Parietal lobe (tissue), 2 donors: Measurements from ENCODE around the gene BMP2K. TPM values are rescaled to one million over a fixed set of nuclear protein-coding genes. Genes with fewer than 3 reads are reported as not detected.

Experiments used
- small RNA-seq: library from RNA; depleted of rRNA; stranded (forward); fragments of <200 nt; gene quantifications from one replicate; pipeline ENCODE3, GENCODE V24; 2014; ENCODE audit warnings: low replicate concordance
- total RNA-seq: library from RNA; depleted of rRNA; stranded (reverse); fragments of >200 nt; gene quantifications from one replicate; pipeline ENCODE4 v1.2.3, GENCODE V29; 2014

BMP2K gene
- total RNA-seq, result 81.1 TPM

DNA sequence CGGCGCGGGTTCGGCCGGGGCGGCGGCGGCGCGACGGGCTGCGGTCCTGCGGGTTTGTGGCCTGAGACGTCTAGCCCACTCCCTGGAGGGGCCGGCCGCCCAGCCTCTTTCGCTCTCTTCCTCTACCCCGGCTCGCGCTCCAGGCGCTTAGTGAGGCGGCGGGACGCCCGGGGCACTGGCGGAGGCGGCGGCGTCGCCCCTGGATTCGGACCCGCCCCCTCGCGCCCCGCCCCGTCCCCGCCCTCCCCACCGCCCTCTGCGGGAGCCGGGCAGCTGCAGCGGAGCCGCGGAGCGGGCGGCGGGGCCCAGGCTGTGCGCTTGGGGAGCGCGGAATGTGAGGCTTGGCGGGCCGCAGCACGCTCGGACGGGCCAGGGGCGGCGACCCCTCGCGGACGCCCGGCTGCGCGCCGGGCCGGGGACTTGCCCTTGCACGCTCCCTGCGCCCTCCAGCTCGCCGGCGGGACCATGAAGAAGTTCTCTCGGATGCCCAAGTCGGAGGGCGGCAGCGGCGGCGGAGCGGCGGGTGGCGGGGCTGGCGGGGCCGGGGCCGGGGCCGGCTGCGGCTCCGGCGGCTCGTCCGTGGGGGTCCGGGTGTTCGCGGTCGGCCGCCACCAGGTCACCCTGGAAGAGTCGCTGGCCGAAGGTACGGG lies at the start of gene BMP2K:
TSS of gene BMP2K (plus strand) at position 272 of the 650 bp plus-strand sequence. CDS start at position 466, 194 bp downstream.

DNA sequence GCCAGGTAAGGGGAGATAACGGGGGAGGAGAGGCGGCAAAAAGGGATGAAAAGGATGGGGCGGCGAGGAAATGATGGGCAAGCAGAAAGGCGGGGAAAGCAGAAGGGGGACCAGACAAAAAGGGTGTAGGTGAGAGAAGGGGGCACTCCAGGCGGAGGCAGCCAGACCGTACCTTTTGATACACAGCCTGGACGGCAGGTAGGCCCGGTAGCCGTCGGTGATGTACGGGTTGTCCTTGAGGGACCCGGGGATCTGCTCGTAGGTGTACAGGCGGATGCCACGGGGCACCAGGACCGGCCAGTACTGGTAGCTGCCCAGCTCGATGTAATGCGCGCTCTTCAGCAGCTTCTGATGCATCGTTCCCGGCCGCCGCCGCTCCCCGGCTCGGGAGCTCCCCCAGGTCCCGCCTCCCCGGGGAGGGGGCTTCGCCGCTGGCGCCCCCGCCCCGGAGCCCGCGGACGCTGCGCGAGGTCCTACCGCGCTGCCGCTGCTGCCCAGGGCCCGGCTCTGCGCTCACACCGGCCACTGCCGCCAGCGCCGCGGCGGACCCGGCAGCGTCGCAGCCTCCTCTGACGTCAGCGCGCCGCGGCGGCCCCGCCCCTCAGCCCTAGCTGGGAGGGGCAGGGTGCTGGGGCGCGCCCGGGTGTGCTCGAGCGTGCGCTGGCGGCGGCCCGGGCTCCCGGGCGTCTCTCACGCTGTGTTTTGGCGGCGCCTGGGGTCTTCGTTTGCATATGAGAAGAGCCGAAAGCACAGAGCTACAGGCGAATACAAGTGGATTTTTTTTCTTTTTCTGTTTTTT lies 162.9 kb downstream of the BMP2K start, which contains the start of gene PAQR3:
TSS of gene PAQR3 (minus strand) at position 571 of the 799 bp plus-strand sequence. CDS start at position 357, 214 bp downstream.

Small RNA genes within 50 kb of the gene (small RNA-seq; reads per million reads assigned to genes)
- gene AC098818.1, result not detected
- not detected for gene MIR5096
- gene RN7SL127P, result not detected

Other genes starting within 250 kb of the BMP2K start
- gene ANXA3, start 224.6 kb upstream of the BMP2K start, total RNA-seq, result 2.5 TPM
- 57.3 TPM for gene PAQR3, start 163.1 kb downstream of the BMP2K start, total RNA-seq